ENCODE results near the gene ALOX15B.
"Not testable (repeated sequence)": the region's sequence is repeated elsewhere in the genome, so short reads cannot be mapped to it uniquely, and the experiment has no call there.

The ALOX15B gene

DNA sequence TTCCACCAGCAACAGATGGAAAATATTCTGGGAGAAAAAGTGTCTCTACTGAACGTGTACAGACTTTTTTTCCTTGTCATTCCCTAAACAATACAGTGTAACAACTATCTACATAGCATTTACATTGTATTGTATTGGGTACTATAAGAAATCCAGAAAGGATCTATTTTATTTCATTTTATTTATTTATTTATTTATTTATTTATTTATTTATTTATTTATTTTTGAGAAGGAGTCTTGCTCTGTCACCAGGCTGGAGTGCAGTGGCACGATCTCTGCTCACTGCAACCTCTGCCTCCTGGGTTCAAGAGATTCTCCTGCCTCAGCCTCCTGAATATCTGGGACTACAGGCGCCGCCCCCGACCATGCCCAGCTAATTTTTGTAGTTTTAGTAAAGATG lies 39.1 kb downstream of the ALOX15B start:
- not testable (repeated sequence) for DNase-seq (ENCODE audit: extremely low read depth in 1 of 2, low read depth in 1 of 2)

GRCh38 chr17:8079291-8080207 lies 40.7 kb downstream of the ALOX15B start:
- DNase-seq (ENCODE audit: extremely low read depth in 1 of 2, low read depth in 1 of 2) = peak; percentile 47 to 68

DNA sequence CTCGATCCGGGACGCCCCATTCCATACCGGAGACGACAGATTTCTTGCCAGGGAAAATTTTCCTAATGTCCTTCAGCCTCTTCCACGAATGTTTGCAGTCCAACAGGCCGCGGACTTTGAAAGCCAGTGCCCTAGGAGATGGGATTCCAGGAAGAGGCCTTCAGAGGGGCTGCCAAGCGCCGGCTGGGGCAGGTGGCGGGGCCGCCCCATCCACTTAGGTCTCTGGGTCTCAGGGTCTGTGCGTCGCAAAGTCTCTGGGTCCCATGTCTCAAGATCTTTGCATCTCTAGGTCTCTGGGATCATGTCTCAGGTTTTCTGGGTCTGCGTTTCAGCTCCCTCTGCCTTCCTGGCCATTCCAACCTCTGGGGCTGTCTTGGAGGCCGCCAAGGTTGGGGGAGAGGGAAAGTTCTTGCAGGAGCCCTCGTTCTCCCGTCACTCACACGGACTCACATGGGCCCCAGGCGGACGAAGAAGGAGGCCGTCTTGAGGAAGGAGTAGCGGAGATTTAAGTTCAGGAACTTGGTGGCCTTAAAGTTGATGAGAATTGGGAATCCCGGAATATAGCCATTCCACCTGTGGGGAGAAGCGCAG lies 41.4 kb downstream of the ALOX15B start:
- DNase-seq (ENCODE audit: extremely low read depth in 1 of 2, low read depth in 1 of 2) = no peak

DNA sequence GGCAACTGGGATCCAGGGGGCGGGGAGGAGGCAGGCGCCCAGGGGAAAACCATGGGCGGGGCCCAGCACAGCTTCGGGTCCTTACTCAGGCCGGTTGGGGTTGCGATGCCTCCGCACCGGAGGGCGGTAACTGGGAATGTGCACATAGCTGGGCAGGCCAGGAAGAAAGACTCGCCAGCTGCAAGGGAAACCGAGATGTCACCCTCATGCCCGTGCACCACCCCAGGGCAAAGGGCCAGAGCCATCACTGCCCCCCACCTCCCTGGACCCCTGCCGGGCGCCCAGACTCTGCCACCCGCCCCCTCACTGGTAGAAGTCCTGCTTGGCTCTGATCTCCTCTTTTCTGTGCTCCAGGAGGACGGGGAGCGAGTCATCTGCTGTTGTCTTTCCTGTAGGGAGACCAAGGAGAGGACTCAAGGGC lies 42.0 kb downstream of the ALOX15B start:
- no peak for DNase-seq (ENCODE audit: extremely low read depth in 1 of 2, low read depth in 1 of 2)

GRCh38 chr17:8081876-8082275 lies 43.0 kb downstream of the ALOX15B start:
- no peak for DNase-seq (ENCODE audit: extremely low read depth in 1 of 2, low read depth in 1 of 2)

GRCh38 chr17:8082292-8082691 lies 43.4 kb downstream of the ALOX15B start:
- DNase-seq (ENCODE audit: extremely low read depth in 1 of 2, low read depth in 1 of 2) = no peak

- DNase-seq (ENCODE audit: extremely low read depth in 1 of 2, low read depth in 1 of 2) = no peak
These were observed 45.4 kb downstream of the ALOX15B start for GRCh38 chr17:8084250-8084649.

GRCh38 chr17:8087075-8087951 lies 48.5 kb downstream of the ALOX15B start, which contains the start of gene ALOX12B:
TSS of gene ALOX12B (minus strand) at chr17:8087716. CDS start at chr17:8087442, 274 bp downstream.
- no peak for DNase-seq (ENCODE audit: extremely low read depth in 1 of 2, low read depth in 1 of 2)

GRCh38 chr17:8087952-8088230 lies 49.0 kb downstream of the ALOX15B start:
- no peak for DNase-seq (ENCODE audit: extremely low read depth in 1 of 2, low read depth in 1 of 2)

GRCh38 chr17:8089728-8090127 lies 50.9 kb downstream of the ALOX15B start:
- DNase-seq (ENCODE audit: extremely low read depth in 1 of 2, low read depth in 1 of 2) = no peak

DNA sequence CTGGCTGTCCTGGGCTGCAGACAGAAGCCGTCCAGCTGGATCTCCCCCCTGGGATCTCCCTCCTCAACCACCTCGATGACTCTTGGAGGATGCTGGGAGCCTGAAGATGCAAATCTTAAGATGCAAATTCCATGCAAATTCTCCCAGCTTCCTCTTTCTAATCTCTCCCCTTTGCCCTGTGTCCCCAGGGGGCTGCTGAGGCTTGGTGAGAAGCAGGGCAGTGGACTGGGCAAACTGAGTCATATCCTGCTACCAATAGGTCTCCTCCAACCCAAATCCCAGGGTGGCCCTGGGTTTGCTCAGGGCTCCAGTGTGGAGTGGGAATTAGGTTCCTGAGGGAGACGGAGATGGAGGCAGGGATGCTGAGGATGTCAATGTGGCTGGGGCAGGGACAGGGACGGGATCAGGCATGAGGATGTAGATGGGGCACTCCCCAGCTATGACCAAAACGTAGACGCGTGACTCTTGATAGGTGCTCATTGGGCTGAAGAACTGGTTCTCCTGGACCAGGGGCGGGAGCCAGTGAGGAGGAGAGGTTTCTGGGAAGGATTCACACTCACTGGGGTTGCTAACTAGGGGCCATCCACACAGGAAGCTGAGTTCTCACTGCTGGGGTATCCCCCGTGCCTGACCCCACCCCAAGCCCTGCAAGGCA lies 52.3 kb downstream of the ALOX15B start:
- DNase-seq (ENCODE audit: extremely low read depth in 1 of 2, low read depth in 1 of 2) = no peak

DNA sequence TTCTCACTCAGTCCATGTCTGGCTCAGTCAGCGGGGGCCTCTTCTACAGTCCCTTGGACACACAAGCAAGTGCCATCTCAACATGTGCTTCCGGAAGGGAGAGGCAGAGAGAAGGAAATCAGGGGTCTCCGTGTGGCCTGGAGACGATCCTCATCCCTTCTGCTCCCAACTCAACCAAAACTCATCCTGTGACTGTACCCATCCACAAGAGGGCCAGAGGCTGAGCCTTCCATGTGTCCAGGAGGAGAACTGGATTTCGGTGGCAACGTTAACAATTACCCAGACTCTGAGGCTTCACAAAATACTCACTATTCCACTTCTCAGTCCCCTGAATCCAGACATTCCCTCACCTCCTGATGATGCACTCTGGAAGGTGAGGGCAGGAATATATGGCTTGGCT lies 56.5 kb downstream of the ALOX15B start:
- DNase-seq (ENCODE audit: extremely low read depth in 1 of 2, low read depth in 1 of 2) = no peak

- DNase-seq (ENCODE audit: extremely low read depth in 1 of 2, low read depth in 1 of 2) = no peak
These were observed 57.7 kb downstream of the ALOX15B start for GRCh38 chr17:8096541-8096940.

Measured in activated CD8-positive, alpha-beta memory T cell treated with anti-CD3 and anti-CD28 coated beads for 1 hour (primary cell).